GM19238 (cell line): ENCODE results near the gene DLG1.

Experiments
- DNase-seq: peaks from one replicate; pipeline ENCODE4 v3.0.0; 2011; ENCODE audit warnings: low spot score; ENCODE audit not compliant: insufficient read length

Gene DLG1

DNA sequence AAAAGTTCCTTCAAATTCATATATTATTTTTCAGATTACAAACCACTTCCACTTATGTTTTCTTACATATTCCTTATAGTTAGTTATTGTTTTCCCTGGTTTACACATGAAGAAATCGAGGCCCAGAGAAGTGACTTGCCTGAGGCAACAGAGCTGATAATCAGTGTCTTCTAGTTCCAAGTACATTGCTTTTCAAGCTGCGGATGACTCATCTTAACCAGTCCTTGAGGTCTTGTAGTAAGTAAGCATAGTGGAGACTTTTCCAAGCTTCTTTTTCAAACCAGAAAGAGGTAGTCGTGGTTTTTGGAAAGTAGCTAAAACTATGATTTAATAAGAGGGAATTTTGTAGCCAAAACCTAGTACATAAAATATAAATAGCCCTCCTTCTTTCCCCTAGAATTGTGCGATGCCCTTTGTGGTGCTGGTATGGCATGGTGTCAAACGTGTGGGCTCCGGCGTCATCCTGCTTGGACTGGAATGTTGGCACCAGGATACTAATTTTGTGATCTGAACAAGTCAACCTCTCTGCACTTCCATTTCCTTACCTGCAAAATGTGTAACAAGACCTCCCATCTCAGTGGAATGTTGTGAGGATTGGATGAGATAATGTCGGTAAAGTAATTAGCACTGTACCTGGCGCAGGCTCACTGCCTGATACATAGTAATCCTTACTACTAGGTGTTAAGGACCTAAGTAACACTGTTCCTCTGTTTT lies 19.0 kb upstream of the DLG1 start:
- DNase-seq = no peak

GRCh38 chr3:197312431-197312830 lies 14.0 kb upstream of the DLG1 start:
- no peak for DNase-seq

GRCh38 chr3:197311591-197311990 lies 13.2 kb upstream of the DLG1 start:
- no peak for DNase-seq

DNA sequence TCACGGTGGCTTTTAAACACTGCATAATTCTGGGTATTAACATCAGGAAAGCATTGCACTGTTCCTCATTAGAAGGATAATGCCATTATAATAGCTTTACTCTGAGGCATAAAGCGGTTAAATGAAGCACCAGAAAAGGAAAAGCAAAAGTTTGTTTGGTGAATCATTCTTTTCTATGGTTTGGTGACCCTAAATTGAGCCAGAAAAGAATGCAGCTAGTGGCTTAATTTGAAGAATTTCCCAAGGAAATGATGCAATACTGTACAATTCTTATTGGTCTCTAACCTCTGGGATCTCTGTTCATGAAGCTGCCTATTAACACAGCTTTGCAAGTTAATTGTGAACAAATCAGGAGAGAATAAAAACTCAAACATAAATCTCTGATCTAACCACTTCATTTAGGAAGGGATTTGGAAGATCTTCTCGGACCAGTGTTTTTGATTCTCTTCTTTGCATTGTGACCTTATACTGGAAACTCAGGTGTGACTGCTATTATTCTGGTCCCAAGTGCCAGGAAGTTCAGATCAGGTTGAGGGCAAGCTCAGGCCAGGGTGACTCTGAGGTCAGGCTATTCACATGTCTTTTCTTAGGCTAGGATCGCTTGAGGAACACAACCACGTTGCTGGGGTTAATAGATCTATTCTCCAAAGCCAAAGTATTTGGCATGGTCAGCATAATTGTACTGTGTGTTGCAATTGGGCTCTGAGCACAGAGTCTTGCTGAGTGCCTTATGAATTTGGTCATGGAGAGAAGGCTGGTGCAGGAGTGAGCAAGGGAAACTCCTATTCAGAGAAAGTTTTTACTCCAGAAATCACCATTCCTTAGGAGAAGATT lies 11.3 kb upstream of the DLG1 start:
- no peak for DNase-seq

- DNase-seq = no peak
These were observed 10.2 kb upstream of the DLG1 start for GRCh38 chr3:197308591-197308990.

GRCh38 chr3:197306374-197307086 lies 8.1 kb upstream of the DLG1 start:
- DNase-seq = no peak

- DNase-seq = peak; percentile 30
These were observed 7.4 kb upstream of the DLG1 start for GRCh38 chr3:197305854-197306253.

DNA sequence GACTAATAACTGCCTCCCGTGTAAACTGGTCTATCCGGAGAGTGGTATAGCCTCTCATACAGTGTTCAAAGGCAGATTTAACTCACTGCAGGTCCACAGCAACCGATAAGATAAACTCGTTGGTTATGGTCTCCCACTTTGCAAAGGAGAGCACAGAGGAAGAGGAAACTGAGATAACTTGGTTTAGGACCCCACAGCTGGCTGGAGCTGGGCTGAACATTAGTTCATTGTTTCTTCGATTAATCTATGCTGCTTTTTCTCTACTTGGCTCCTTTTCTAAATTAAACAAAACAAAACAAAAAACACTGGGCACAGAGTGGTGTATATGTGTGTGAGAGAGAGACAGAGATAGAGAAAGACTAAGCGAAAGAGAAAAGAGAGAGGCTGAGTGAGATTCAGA lies 5.0 kb upstream of the DLG1 start:
- no peak for DNase-seq

- DNase-seq = no peak
These were observed 4.4 kb upstream of the DLG1 start for GRCh38 chr3:197302696-197303341.

DNA sequence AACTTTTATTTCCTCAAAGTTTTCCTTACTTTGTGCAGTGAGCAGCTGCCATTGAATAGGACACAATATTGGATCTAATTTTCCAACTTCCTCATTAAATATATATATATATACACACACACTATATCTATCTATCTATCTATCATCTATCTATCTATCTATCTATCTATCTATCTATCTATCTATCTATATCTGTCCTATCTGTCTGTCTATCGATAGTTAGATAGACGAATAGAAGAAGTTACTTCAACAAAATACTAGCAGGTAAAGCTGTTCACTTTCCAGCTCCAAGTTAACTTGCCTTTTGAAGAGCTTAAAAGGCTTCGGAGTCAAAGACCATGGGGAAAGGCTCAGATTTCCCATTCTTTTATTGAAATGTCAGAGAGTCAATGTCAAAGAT lies 3.6 kb upstream of the DLG1 start:
- DNase-seq = no peak

- DNase-seq = no peak
These were observed 1.9 kb upstream of the DLG1 start for GRCh38 chr3:197300361-197300760.

GRCh38 chr3:197298945-197299854 lies 788 bp upstream of the DLG1 start:
- DNase-seq = peak; percentile 41

GRCh38 chr3:197297476-197298340 lies 704 bp downstream of the DLG1 start:
- peak; percentile 88 for DNase-seq

GRCh38 chr3:197297002-197297401 lies 1.4 kb downstream of the DLG1 start:
- no peak for DNase-seq

DNA sequence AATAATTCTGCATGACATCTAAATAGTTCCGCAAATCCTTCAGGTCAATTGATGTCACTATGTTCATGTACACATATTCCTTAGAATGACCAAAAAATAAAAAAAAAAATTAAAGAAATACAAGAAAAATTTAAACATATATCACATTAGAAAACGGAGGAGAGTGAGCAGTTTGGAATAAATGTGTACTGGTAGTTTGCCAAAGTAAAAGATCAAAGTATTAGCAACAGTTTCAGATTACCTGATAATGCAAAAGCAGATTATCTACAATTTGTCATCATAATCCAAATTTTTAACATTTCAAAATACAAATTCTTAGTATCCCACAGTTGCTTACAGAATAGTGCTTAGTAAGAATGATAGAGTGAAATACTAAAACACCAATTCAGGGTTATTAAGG lies 1.9 kb downstream of the DLG1 start:
- no peak for DNase-seq

- no peak for DNase-seq
These were observed 2.5 kb downstream of the DLG1 start for GRCh38 chr3:197295871-197296270.

DNA sequence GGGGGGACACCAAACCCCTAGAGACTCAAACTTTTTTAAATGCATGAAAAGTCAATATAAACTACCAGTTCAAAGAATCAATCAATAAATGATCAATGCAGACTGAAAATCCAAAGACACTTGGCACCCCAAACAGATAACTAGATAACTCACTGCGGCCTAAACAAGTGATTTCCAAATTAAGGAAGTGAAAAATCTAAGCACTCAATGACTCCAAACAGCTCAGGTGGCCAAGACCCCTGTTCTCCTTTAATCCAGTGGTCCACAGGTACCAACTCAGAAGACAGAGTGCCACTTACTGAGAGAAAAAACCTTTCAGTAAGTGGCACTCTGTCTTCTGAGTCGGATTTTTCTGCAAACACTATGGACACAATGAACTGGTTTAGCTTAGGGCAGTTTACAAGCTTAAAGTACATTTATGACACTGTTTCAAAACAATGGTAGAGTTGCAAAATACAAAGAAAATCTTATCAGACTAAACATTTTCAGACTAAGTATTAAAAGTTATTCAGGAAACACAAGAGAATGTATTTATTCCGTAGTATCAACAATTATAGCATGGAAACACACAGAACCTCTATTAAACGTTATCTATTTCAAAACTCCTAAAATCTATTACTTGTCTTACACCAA lies 4.7 kb downstream of the DLG1 start:
- no peak for DNase-seq

DNA sequence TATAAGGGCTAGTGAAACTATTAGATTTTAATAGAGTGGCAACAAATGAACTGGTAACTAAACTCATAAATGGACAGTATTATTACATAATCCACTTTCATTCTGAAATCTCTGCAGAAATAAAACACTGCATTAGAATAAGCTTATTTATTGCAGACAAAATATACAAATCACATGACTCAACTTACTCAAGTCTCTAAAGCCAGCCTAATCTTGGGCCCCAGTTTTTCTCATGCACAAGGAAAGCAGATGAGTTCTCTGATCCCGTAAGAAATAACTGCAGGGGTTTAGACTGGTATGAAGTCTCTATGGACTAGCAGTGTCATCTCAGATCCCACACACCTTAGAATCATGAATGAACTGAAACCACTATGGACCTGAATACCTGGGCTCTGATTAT lies 5.8 kb downstream of the DLG1 start:
- no peak for DNase-seq

- DNase-seq = no peak
These were observed 6.2 kb downstream of the DLG1 start for GRCh38 chr3:197292083-197292646.
